ENCODE measurements around the gene IFITM10. TPM values are rescaled to one million over a fixed set of nuclear protein-coding genes. Genes with fewer than 3 reads are reported as not detected.

Gene IFITM10
- total and polyA plus RNA-seq, 2 experiments from 2014 or later: 0.41 to 1.6 TPM

GRCh38 chr11:1728931-1729691 is 21.3 kb downstream of the IFITM10 start:
- Histone ChIP-seq H2AFZ (no peak overlapping the region), H3K9me3 (ENCODE audit: low read depth) (no peaks in the 10 kb centered on the region), H3K4me2 (ENCODE audit: unreplicated experiment) (no peak overlapping the region), H4K20me1 (ENCODE audit: insufficient read depth) (no peaks in the 10 kb centered on the region), H3K9ac (no peak overlapping the region), H3F3A (ENCODE audit: insufficient read depth) (peaks cover 10% of the 10 kb centered on the region; the same call in 1 of the 2 replicates), H3K4me3 (no peak overlapping the region), H3K27ac (no peak overlapping the region), H3K27me3 (replicated peaks; ENCODE audit: insufficient read depth) (peaks cover 40% of the 10 kb centered on the region), H3K36me3 (ENCODE audit: low read depth) (no peaks in the 10 kb centered on the region), H3K9me2 (ENCODE audit: insufficient read depth) (no peaks in the 10 kb centered on the region), H3K79me2 (ENCODE audit: insufficient read depth) (no peaks in the 10 kb centered on the region), H3K4me1 (ENCODE audit: insufficient read depth) (no peaks in the 10 kb centered on the region)
- TF ChIP-seq EZH2phosphoT487 (IDR thresholded peaks at IDR 0.05; ENCODE audit: insufficient read depth, low read depth) (no peak), EZH2 (IDR thresholded peaks at IDR 0.05; ENCODE audit: insufficient read depth, poor library complexity, severe bottlenecking) (no peak)
- 41 to 45% methylated on average over 25 of the region's 25 CpGs for WGBS, 2 experiments (ENCODE audit: low coverage in 1 of 2, low lambda C conversion rate in 2 of 2, missing lambda C conversion rate in 2 of 2)
- in situ Hi-C loops (cut with MboI): no loop called here
- no peak for DNase-seq

- Histone ChIP-seq H3K79me2 (ENCODE audit: insufficient read depth) (no peaks in the 10 kb centered on the region), H3K9me3 (ENCODE audit: low read depth) (no peaks in the 10 kb centered on the region), H4K20me1 (ENCODE audit: insufficient read depth) (no peaks in the 10 kb centered on the region), H3K4me2 (ENCODE audit: unreplicated experiment) (no peak overlapping the region), H2AFZ (no peak overlapping the region), H3K4me1 (ENCODE audit: insufficient read depth) (no peaks in the 10 kb centered on the region), H3K27me3 (replicated peaks; ENCODE audit: insufficient read depth) (peaks cover 48% of the 10 kb centered on the region), H3K36me3 (ENCODE audit: low read depth) (no peaks in the 10 kb centered on the region), H3K9ac (no peak overlapping the region), H3K27ac (no peak overlapping the region), H3F3A (ENCODE audit: insufficient read depth) (peaks cover 10% of the 10 kb centered on the region; the same call in 1 of the 2 replicates), H3K9me2 (ENCODE audit: insufficient read depth) (no peaks in the 10 kb centered on the region), H3K4me3 (no peak overlapping the region)
- WGBS, 2 experiments (ENCODE audit: low coverage in 1 of 2, low lambda C conversion rate in 2 of 2, missing lambda C conversion rate in 2 of 2): 31 to 32% methylated on average over 3 to 4 of the region's 4 CpGs
- TF ChIP-seq EZH2phosphoT487 (IDR thresholded peaks at IDR 0.05; ENCODE audit: insufficient read depth, low read depth) (no peak), EZH2 (IDR thresholded peaks at IDR 0.05; ENCODE audit: insufficient read depth, poor library complexity, severe bottlenecking) (no peak)
- no peak for DNase-seq
- in situ Hi-C loops (cut with MboI): no loop called here
Measured at GRCh38 chr11:1728301-1728700, 22.1 kb downstream of the IFITM10 start.

GRCh38 chr11:1727861-1728260 is 22.5 kb downstream of the IFITM10 start:
- in situ Hi-C loops (cut with MboI): no loop called here
- no peak overlapping the region for H3K4me2 ChIP-seq (ENCODE audit: unreplicated experiment)
- H3K9ac ChIP-seq: no peak overlapping the region
- H3K36me3 ChIP-seq (ENCODE audit: low read depth): no peaks in the 10 kb centered on the region
- peaks cover 10% of the 10 kb centered on the region; the same call in 1 of the 2 replicates for H3F3A ChIP-seq (ENCODE audit: insufficient read depth)
- peaks cover 52% of the 10 kb centered on the region for H3K27me3 ChIP-seq (replicated peaks; ENCODE audit: insufficient read depth)
- H3K4me1 ChIP-seq (ENCODE audit: insufficient read depth): no peaks in the 10 kb centered on the region
- no peak overlapping the region for H3K4me3 ChIP-seq
- H4K20me1 ChIP-seq (ENCODE audit: insufficient read depth): no peaks in the 10 kb centered on the region
- H3K27ac ChIP-seq: no peak overlapping the region
- 68 to 70% methylated on average over 9 of the region's 9 CpGs for WGBS, 2 experiments (ENCODE audit: low coverage in 1 of 2, low lambda C conversion rate in 2 of 2, missing lambda C conversion rate in 2 of 2)
- TF ChIP-seq EZH2phosphoT487 (IDR thresholded peaks at IDR 0.05; ENCODE audit: insufficient read depth, low read depth): no peak
- no peak for TF ChIP-seq EZH2 (IDR thresholded peaks at IDR 0.05; ENCODE audit: insufficient read depth, poor library complexity, severe bottlenecking)
- H3K9me2 ChIP-seq (ENCODE audit: insufficient read depth): no peaks in the 10 kb centered on the region
- no peak overlapping the region for H2AFZ ChIP-seq
- no peak for DNase-seq
- no peaks in the 10 kb centered on the region for H3K79me2 ChIP-seq (ENCODE audit: insufficient read depth)
- H3K9me3 ChIP-seq (ENCODE audit: low read depth): no peaks in the 10 kb centered on the region

GRCh38 chr11:1727096-1727690 is 23.2 kb downstream of the IFITM10 start:
- Histone ChIP-seq H2AFZ (no peak overlapping the region), H3K79me2 (ENCODE audit: insufficient read depth) (no peaks in the 10 kb centered on the region), H3K36me3 (ENCODE audit: low read depth) (no peaks in the 10 kb centered on the region), H3F3A (ENCODE audit: insufficient read depth) (peaks cover 10% of the 10 kb centered on the region; the same call in 1 of the 2 replicates), H3K27me3 (replicated peaks; ENCODE audit: insufficient read depth) (peaks cover 59% of the 10 kb centered on the region), H3K27ac (no peak overlapping the region), H3K9me3 (ENCODE audit: low read depth) (no peaks in the 10 kb centered on the region), H3K4me3 (no peak overlapping the region), H3K9ac (no peak overlapping the region), H3K4me1 (ENCODE audit: insufficient read depth) (no peaks in the 10 kb centered on the region), H4K20me1 (ENCODE audit: insufficient read depth) (no peaks in the 10 kb centered on the region), H3K9me2 (ENCODE audit: insufficient read depth) (no peaks in the 10 kb centered on the region), H3K4me2 (ENCODE audit: unreplicated experiment) (no peak overlapping the region)
- TF ChIP-seq EZH2 (IDR thresholded peaks at IDR 0.05; ENCODE audit: insufficient read depth, poor library complexity, severe bottlenecking): no peak
- no peak for TF ChIP-seq EZH2phosphoT487 (IDR thresholded peaks at IDR 0.05; ENCODE audit: insufficient read depth, low read depth)
- in situ Hi-C loops (cut with MboI): no loop called here
- WGBS, 2 experiments (ENCODE audit: low coverage in 1 of 2, low lambda C conversion rate in 2 of 2, missing lambda C conversion rate in 2 of 2): 61 to 65% methylated on average over 11 of the region's 11 CpGs
- no peak for DNase-seq

Measured in GM23248 (cell line).